ENCODE measurements around the gene CDC14B. TPM values are rescaled to one million over a fixed set of nuclear protein-coding genes. Genes with fewer than 3 reads are reported as not detected.

CDC14B gene
- total RNA-seq, 1 experiment from 2014 or later = 5.2 TPM

DNA sequence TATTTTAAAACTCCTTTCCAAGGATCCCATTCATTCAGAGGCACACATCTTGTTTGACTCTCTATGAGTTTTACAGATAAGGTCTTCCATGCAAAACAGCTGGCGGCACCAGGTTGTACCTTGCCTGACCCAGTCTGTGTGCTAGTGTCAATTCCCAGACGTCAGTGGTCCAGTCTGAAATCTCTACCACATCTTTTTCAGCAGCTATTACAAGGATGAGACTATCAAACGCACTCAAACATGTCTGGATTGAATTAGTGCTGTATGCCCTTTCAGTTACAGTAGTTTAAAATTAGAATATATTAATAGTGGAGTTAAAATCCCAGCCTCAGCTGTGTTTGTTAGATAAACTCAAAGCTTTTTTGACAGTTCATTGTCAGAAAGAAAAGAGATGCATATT is 11.7 kb downstream of the CDC14B start:
- DNase-seq (ENCODE audit: low spot score) = no peak
- Histone ChIP-seq H3K27me3 (replicated peaks; ENCODE audit: insufficient read depth, low read depth, low read length, poor library complexity) (no peaks in the 10 kb centered on the region), H3K4me3 (ENCODE audit: low read depth, low read length, poor library complexity, severe bottlenecking) (no peak overlapping the region), H3K4me1 (ENCODE audit: insufficient read depth, low read length, poor library complexity, severe bottlenecking) (peaks cover 15% of the 10 kb centered on the region), H3K9me3 (ENCODE audit: low read depth, low read length, poor library complexity, severe bottlenecking) (no peaks in the 10 kb centered on the region), H3K36me3 (ENCODE audit: insufficient read depth, low read length, poor library complexity, severe bottlenecking) (no peaks in the 10 kb centered on the region), H3K27ac (ENCODE audit: low read depth, low read length, poor library complexity, severe bottlenecking) (no peak overlapping the region)
- ChIA-PET CTCF (no interaction called here), POLR2A (ENCODE audit: low non-redundant PET) (no interaction called here)
- no TSS peak for BruUV-seq (replicated peaks)
- intact Hi-C loops (cut with micrococcal nuclease; ENCODE audit: unreplicated experiment) = no loop called here
- TF ChIP-seq, protein P1, sequence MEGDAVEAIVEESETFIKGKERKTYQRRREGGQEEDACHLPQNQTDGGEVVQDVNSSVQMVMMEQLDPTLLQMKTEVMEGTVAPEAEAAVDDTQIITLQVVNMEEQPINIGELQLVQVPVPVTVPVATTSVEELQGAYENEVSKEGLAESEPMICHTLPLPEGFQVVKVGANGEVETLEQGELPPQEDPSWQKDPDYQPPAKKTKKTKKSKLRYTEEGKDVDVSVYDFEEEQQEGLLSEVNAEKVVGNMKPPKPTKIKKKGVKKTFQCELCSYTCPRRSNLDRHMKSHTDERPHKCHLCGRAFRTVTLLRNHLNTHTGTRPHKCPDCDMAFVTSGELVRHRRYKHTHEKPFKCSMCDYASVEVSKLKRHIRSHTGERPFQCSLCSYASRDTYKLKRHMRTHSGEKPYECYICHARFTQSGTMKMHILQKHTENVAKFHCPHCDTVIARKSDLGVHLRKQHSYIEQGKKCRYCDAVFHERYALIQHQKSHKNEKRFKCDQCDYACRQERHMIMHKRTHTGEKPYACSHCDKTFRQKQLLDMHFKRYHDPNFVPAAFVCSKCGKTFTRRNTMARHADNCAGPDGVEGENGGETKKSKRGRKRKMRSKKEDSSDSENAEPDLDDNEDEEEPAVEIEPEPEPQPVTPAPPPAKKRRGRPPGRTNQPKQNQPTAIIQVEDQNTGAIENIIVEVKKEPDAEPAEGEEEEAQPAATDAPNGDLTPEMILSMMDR (conservative IDR thresholded peaks at IDR 0.05; ENCODE audit: low read depth, low read length) = no peak
- no peak for TF ChIP-seq EZH2 (IDR thresholded peaks at IDR 0.05; ENCODE audit: borderline replicate concordance, low read depth, low read length, poor library complexity, severe bottlenecking)

DNA sequence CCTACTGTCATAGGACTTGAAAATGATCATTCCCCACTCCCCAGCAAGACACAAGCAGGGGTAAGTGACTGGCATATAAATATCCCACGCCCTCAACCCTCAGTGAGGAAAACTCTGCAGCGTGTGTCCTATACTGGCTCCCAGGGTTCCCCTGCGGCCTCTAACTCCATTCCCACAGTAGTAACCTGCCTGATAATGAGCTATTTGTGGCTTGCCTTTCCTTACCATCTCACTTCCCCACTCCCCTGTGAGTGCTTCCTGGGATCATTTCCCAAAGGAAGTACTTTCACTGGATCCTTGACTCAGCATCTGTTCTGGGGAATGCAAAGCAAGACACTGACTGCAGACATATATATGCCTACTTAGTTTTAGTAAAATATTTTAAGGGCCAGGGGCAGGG is 14.3 kb downstream of the CDC14B start:
- ChIA-PET POLR2A (ENCODE audit: low non-redundant PET) (no interaction called here), CTCF (no interaction called here)
- H3K27ac ChIP-seq (ENCODE audit: low read depth, low read length, poor library complexity, severe bottlenecking) = no peak overlapping the region
- no TSS peak for BruUV-seq (replicated peaks)
- H3K9me3 ChIP-seq (ENCODE audit: low read depth, low read length, poor library complexity, severe bottlenecking) = no peaks in the 10 kb centered on the region
- TF ChIP-seq, protein P1 (conservative IDR thresholded peaks at IDR 0.05; ENCODE audit: low read depth, low read length) = no peak
- TF ChIP-seq EZH2 (IDR thresholded peaks at IDR 0.05; ENCODE audit: borderline replicate concordance, low read depth, low read length, poor library complexity, severe bottlenecking) = no peak
- intact Hi-C loops (cut with micrococcal nuclease; ENCODE audit: unreplicated experiment) = no loop called here
- H3K4me3 ChIP-seq (ENCODE audit: low read depth, low read length, poor library complexity, severe bottlenecking) = no peak overlapping the region
- DNase-seq (ENCODE audit: low spot score) = no peak
- H3K4me1 ChIP-seq (ENCODE audit: insufficient read depth, low read length, poor library complexity, severe bottlenecking) = no peaks in the 10 kb centered on the region
- no peaks in the 10 kb centered on the region for H3K36me3 ChIP-seq (ENCODE audit: insufficient read depth, low read length, poor library complexity, severe bottlenecking)
- H3K27me3 ChIP-seq (replicated peaks; ENCODE audit: insufficient read depth, low read depth, low read length, poor library complexity) = no peaks in the 10 kb centered on the region

DNA sequence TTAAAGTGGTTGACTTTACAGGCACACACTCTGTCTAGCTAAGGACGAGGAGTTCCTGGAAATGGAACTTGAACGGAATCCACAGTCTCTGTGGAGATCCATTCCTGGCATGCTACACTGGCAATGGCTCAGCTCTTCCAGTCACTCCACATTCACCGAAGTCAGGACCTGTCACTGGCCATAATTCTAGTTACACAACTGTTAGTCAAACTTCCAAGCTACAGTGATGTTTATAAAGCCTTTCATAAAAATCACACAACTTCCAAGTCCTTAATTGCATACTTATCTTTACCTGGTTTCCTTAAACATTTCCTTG is 15.7 kb downstream of the CDC14B start:
- Histone ChIP-seq H3K9me3 (ENCODE audit: low read depth, low read length, poor library complexity, severe bottlenecking) (no peaks in the 10 kb centered on the region), H3K27ac (ENCODE audit: low read depth, low read length, poor library complexity, severe bottlenecking) (no peak overlapping the region), H3K4me3 (ENCODE audit: low read depth, low read length, poor library complexity, severe bottlenecking) (no peak overlapping the region), H3K36me3 (ENCODE audit: insufficient read depth, low read length, poor library complexity, severe bottlenecking) (no peaks in the 10 kb centered on the region), H3K4me1 (ENCODE audit: insufficient read depth, low read length, poor library complexity, severe bottlenecking) (no peaks in the 10 kb centered on the region), H3K27me3 (replicated peaks; ENCODE audit: insufficient read depth, low read depth, low read length, poor library complexity) (no peaks in the 10 kb centered on the region)
- DNase-seq (ENCODE audit: low spot score) = no peak
- no peak for TF ChIP-seq EZH2 (IDR thresholded peaks at IDR 0.05; ENCODE audit: borderline replicate concordance, low read depth, low read length, poor library complexity, severe bottlenecking)
- TF ChIP-seq, protein P1 (conservative IDR thresholded peaks at IDR 0.05; ENCODE audit: low read depth, low read length) = no peak
- intact Hi-C loops (cut with micrococcal nuclease; ENCODE audit: unreplicated experiment) = no loop called here
- no TSS peak for BruUV-seq (replicated peaks)
- ChIA-PET POLR2A (ENCODE audit: low non-redundant PET) (no interaction called here), CTCF (no interaction called here)

Data from A673 (cell line).